GM12864 (cell line): ENCODE results near the gene PPP2R1A.
"Not testable (repeated sequence)": the region's sequence is repeated elsewhere in the genome, so short reads cannot be mapped to it uniquely, and the experiment has no call there.

Experiments used
- DNase-seq: peaks from one replicate; pipeline ENCODE4 v3.0.0-alpha.2; 2011; ENCODE audit warnings: low read depth
- H3K4me3 ChIP-seq: 2 replicates; pipeline ENCODE4 v1.5.1; 2011; ENCODE audit warnings: mild to moderate bottlenecking, low read depth, low read length, control low read depth
- CTCF ChIP-seq: IDR thresholded peaks from 2 replicates; pipeline ENCODE4 v1.5.1; 2011; ENCODE audit warnings: low read depth, mild to moderate bottlenecking, moderate library complexity, low read length, control low read depth, inconsistent platforms; ENCODE audit errors: missing control alignments

PPP2R1A gene

DNA sequence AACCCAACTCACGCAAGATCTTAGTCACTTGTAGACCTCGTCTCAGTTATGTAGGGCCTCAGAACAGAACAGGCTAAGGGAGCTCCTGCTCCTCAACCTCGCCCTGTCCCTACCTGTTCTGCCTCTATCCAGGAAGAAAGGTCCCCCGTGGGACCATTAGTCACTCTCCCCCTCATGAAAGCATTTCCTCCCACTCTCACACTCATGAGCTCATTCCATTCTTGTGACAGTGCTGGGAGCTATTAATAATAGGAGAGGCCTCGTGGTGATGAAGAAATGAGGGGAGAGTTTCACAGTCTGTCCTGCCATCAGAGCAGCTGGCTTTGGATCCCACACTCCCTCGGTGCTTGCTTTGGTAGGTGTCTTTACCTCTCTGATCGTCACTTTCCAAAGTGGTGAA, 10.2 kb downstream of the PPP2R1A start:
- H3K4me3 ChIP-seq: no peak overlapping the region
- DNase-seq: no peak
- TF ChIP-seq CTCF: no peak

DNA sequence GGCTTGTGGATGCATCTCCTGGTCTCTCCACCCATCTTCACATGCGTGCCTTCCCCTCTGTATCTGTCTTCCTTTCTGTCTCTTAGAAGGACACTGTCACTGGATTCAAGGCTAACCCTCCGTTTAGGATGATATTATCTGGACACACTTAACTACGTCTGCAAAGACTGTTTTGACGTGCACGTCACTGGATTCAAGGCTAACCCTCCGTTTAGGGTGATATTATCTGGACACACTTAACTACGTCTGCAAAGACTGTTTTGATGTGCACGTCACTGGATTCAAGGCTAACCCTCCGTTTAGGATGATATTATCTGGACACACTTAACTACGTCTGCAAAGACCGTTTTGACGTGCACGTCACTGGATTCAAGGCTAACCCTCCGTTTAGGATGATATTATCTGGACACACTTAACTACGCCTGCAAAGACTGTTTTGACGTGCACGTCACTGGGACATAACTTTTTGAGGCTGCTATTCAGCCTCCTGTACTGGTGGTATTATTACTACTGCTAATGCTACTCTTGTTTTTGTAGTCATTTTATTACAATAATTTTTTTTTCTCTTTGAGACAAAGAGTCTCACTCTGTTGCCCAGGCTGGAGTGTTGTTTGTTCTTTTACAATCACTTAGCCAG, 11.0 kb downstream of the PPP2R1A start:
- DNase-seq, H3K4me3 ChIP-seq: not testable (repeated sequence)

DNA sequence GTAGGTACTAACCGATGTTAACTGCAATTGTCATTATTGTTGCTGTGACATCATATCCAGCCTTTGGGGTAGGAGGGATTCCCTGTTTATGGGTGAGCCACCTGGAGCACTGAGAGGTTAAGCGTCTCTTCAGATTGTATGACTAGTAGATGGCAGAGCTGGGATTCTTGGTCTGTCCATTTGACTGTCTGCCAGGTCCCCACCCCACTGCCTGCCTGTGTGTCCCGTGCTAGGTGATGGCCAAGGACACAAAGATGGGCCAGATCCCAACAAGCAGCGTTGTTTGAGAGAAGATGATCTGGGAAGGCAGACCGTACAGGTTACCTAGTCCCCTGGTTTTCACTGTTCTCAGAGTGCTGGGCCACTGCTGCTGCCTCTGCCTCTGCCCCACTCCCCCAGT, 16.6 kb downstream of the PPP2R1A start:
- no peak for DNase-seq
- TF ChIP-seq CTCF: no peak
- H3K4me3 ChIP-seq: no peak overlapping the region

DNA sequence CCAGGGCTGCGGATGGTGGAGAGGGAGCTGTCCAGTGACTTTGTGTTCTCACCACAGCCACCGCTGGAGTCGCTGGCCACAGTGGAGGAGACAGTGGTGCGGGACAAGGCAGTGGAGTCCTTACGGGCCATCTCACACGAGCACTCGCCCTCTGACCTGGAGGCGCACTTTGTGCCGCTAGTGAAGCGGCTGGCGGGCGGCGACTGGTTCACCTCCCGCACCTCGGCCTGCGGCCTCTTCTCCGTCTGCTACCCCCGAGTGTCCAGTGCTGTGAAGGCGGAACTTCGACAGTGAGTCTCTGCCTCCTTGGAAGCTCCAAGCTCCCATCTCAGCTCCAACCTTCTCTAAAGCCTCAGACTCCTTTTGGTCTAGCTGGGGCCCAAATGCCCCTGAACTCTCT, 21.4 kb downstream of the PPP2R1A start:
- no peak for DNase-seq
- no peak overlapping the region for H3K4me3 ChIP-seq

GRCh38 chr19:52211926-52212571, 22.2 kb downstream of the PPP2R1A start:
- no peak for DNase-seq

More for the DNA sequence above, 21.4 kb downstream of the PPP2R1A start:
- TF ChIP-seq CTCF: no peak

GRCh38 chr19:52212572-52213255, 22.9 kb downstream of the PPP2R1A start:
- DNase-seq: no peak
- no peak for TF ChIP-seq CTCF
- H3K4me3 ChIP-seq: no peak overlapping the region

More at GRCh38 chr19:52211926-52212571, 22.2 kb downstream of the PPP2R1A start:
- H3K4me3 ChIP-seq: no peak overlapping the region
- TF ChIP-seq CTCF: no peak

- H3K4me3 ChIP-seq: no peak overlapping the region
- no peak for TF ChIP-seq CTCF
- no peak for DNase-seq
These were observed 24.4 kb downstream of the PPP2R1A start for GRCh38 chr19:52214241-52214640.
